Heart left ventricle (tissue), 16 donors: ENCODE data around the gene SNX5. TPM values are rescaled to one million over a fixed set of nuclear protein-coding genes. Genes with fewer than 3 reads are reported as not detected.

Experiments
- ATAC-seq, 4 donors: fragments of 200-7000 bp; cut with Tn5 transposase; one replicate each; pipeline ENCODE4 v1.9.1; 2020 to 2022; ENCODE audit warnings: moderate library complexity in 4 of 4, mild to moderate bottlenecking in 3 of 4, moderate number of reproducible peaks in 1 of 4
- DNase-seq, 5 donors: peaks; one replicate each; pipeline ENCODE4 v3.0.0-alpha.2; 2020
- H3K27ac ChIP-seq, 12 donors: fragments of 200-600 bp; sonication (generic) in 4 of 12; one replicate each; pipeline versions ENCODE4 v1.5.0 to v1.8.0; 2016 to 2022; ENCODE audit warnings: mild to moderate bottlenecking in 2 of 12
- H3K27me3 ChIP-seq, 9 donors: fragments of 200-600 bp; sonication (generic) in 2 of 9; one replicate each; pipeline versions ENCODE4 v1.5.1 to v1.8.0; 2016 to 2022; ENCODE audit warnings: mild to moderate bottlenecking in 3 of 9
- H3K36me3 ChIP-seq, 9 donors: fragments of 200-600 bp; sonication (generic) in 2 of 9; one replicate each; pipeline versions ENCODE4 v1.5.0 to v1.8.0; 2018 to 2022; ENCODE audit warnings: mild to moderate bottlenecking in 2 of 9
- H3K4me1 ChIP-seq, 12 donors: fragments of 200-600 bp; sonication (generic) in 4 of 12; one replicate each; pipeline versions ENCODE4 v1.5.0 to v1.8.0; 2016 to 2022; ENCODE audit warnings: mild to moderate bottlenecking in 3 of 12
- H3K4me3 ChIP-seq, 12 donors: fragments of 200-600 bp; sonication (generic) in 4 of 12; one replicate each; pipeline versions ENCODE4 v1.5.0 to v1.8.0; 2017 to 2022; ENCODE audit warnings: mild to moderate bottlenecking in 9 of 12, moderate library complexity in 4 of 12
- H3K9me3 ChIP-seq, 12 donors: fragments of 200-600 bp; sonication (generic) in 4 of 12; one replicate each; pipeline versions ENCODE4 v1.5.0 to v1.8.0; 2016 to 2022; ENCODE audit warnings: mild to moderate bottlenecking in 1 of 12
- CTCF ChIP-seq, 12 donors: fragments of 200-600 bp; sonication (generic) in 4 of 12; IDR thresholded peaks; one replicate each; pipeline versions ENCODE4 v1.5.0 to v1.8.0; 2018 to 2022; ENCODE audit warnings: antibody characterized with exemption in 12 of 12, mild to moderate bottlenecking in 5 of 12
- POLR2A ChIP-seq, 2 donors: fragments of 450-650 bp; IDR thresholded peaks; one replicate each; pipeline ENCODE4 v1.6.1; 2017; ENCODE audit warnings: antibody characterized with exemption in 2 of 2, mild to moderate bottlenecking in 2 of 2, moderate library complexity in 2 of 2
- WGBS, 4 donors: extraction: QIAGEN DNeasy Blood & Tissue Kit in 2 of 4; methylation state at CpG; one replicate each; pipeline versions ENCODE4 v1.1.5 to v1.1.7; 2013 to 2018; 5-methylcytosine and 5-hydroxymethylcytosine counted together
- intact Hi-C, 10 donors: fragments of 100-400 bp; cut with DNase I; formaldehyde crosslinking; loops; one replicate each; pipeline versions ENCODE4 v1.11.1 to v1.14.2; 2022
- polyA plus RNA-seq, 2 donors: library from polyadenylated mRNA; stranded (reverse); fragments of 200-250 nt; gene quantifications; one replicate each; pipeline ENCODE4 v1.2.3, GENCODE V29; 2013
- total RNA-seq, 9 donors: library from RNA; depleted of rRNA in 2 of 9; stranded (reverse); fragments of >200 nt in 2 of 9; fragmentation: NEBNext Ultra II Directional in 3 of 9; extraction: Animal tissue kit (Norgen Biotek cat#: 25700) in 3 of 9; gene quantifications; one replicate each; pipeline versions ENCODE4 v1.1.0 to v1.2.4, GENCODE V29; 2016 to 2023
- donor health status: ischemic (EF 13 %, LVEDD 7.1; RV severe dilation, severe dysfunction).
- donor health status: healthy with polysubstance abuse.
- donor health status: DM: no; HTN: yes; CAD: no.
- donor health status: DM: no; HTN: no; CAD: no.
- donor health status: ischemic (EF 25% LVEDD 6.9; RV normal size, moderate dysfunction).
- donor health status: ischemic (EF 25% LVEDD 5.7; RV mildly dilated, moderate dysfunction).
- donor health status: healthy.
- donor health status: DM: yes; HTN: yes; CAD: no.
- donor health status: ischemic (EF 35%, LVEDD 5.7; RV mildly dilated, moderate dysfunction).
- donor health status: nonischemic (EF 11% LVEDD 7.7; RV severe dilation, severe dysfunction).
- donor health status: DM: yes; HTN: yes; CAD: no.
- donor health status: PGD.
- donor health status: ischemic (EF 29% LVEDD 5.4; RV normal size, mild dysfunction).
- donor health status: nonischemic (EF 23%, LVEDD 6.1; RV moderate dilation, normal function).

SNX5 gene
- total and polyA plus RNA-seq, 11 donors = 32.8 to 75.0 (median 44.0) TPM

GRCh38 chr20:17967521-17968365 is 851 bp downstream of the SNX5 start:
- Histone ChIP-seq H3K4me1 (peaks cover 2 to 78% (median 66%) of the 10 kb centered on the region in 12 donors), H3K36me3 (peaks cover 0 to 11% (median 0%) of the 10 kb centered on the region in 9 donors), H3K27ac (peak overlapping the region; percentile 85 to 100 (median 96)), H3K9me3 (no peaks in the 10 kb centered on the region), H3K27me3 (no peaks in the 10 kb centered on the region), H3K4me3 (peak overlapping the region; percentile 54 to 97 (median 91))
- no peak for DNase-seq
- 0 to 1% (median 1%) methylated on average over 37 to 41 of the region's 41 CpGs for WGBS, 4 donors
- peak in 1 of 12 donors; percentile 12 for TF ChIP-seq CTCF (IDR thresholded peaks at IDR 0.05)
- TF ChIP-seq POLR2A (IDR thresholded peaks at IDR 0.05) = no peak
- peak in 1 of 4 donors; percentile 6 for ATAC-seq
- intact Hi-C loops = loop anchor here in 2 of 10 donors (2.0 to 10.0 kb wide), 3 partner anchors 285 to 537 kb away; partner anchors contain the start of genes RRBP1 (in 1 of the 2), SEC23B (in 1 of the 2) and ZNF133 (in 1 of the 2)

- DNase-seq (no peak), ATAC-seq (no peak)
- intact Hi-C loops = loop anchor here in 1 of 10 donors (5.0 to 10.0 kb wide), 2 partner anchors 321 to 538 kb away; partner anchors contain the start of genes SEC23B and ZNF133
- TF ChIP-seq CTCF (IDR thresholded peaks at IDR 0.05) (peak in 2 of 12 donors; percentile 12 to 28), POLR2A (IDR thresholded peaks at IDR 0.05) (no peak)
- no peaks in the 10 kb centered on the region for H3K27me3 ChIP-seq
- H3K9me3 ChIP-seq = no peaks in the 10 kb centered on the region
- peak overlapping the region in 11 of 12 donors; percentile 63 to 100 (median 96) for H3K27ac ChIP-seq
- 12 to 21% (median 14%) methylated on average over 9 of the region's 9 CpGs for WGBS, 4 donors
- H3K4me1 ChIP-seq = peaks cover 2 to 78% (median 63%) of the 10 kb centered on the region in 12 donors
- peaks cover 0 to 11% (median 0%) of the 10 kb centered on the region in 9 donors for H3K36me3 ChIP-seq
- H3K4me3 ChIP-seq = peak overlapping the region; percentile 54 to 97 (median 91)
Measured at GRCh38 chr20:17966432-17967310, 1.9 kb downstream of the SNX5 start.

- H3K4me1 ChIP-seq = peaks cover 2 to 77% (median 61%) of the 10 kb centered on the region in 12 donors
Measured at GRCh38 chr20:17965042-17965697, 3.4 kb downstream of the SNX5 start.

More at GRCh38 chr20:17965042-17965697, 3.4 kb downstream of the SNX5 start:
- intact Hi-C loops = loop anchor here in 1 of 10 donors (5.0 to 10.0 kb wide), 2 partner anchors 322 to 540 kb away; partner anchors contain the start of genes SEC23B and ZNF133
- WGBS, 4 donors = 66 to 71% (median 69%) methylated on average over 9 of the region's 9 CpGs
- TF ChIP-seq POLR2A (IDR thresholded peaks at IDR 0.05) (no peak), CTCF (IDR thresholded peaks at IDR 0.05) (no peak)
- peak overlapping the region in 8 of 12 donors; percentile 76 to 95 (median 91) for H3K4me3 ChIP-seq
- ATAC-seq = no peak
- H3K27ac ChIP-seq = peak overlapping the region in 8 of 12 donors; percentile 4 to 99 (median 96)
- no peak for DNase-seq
- H3K27me3 ChIP-seq = no peaks in the 10 kb centered on the region
- H3K36me3 ChIP-seq = peaks cover 0 to 11% (median 0%) of the 10 kb centered on the region in 9 donors
- H3K9me3 ChIP-seq = no peaks in the 10 kb centered on the region
